Left ventricle myocardium inferior (tissue), 1 donor: Measurements from ENCODE around the gene EFCAB11. TPM values are rescaled to one million over a fixed set of nuclear protein-coding genes. Genes with fewer than 3 reads are reported as not detected.

Experiments used
- DNase-seq: peaks from one replicate; pipeline ENCODE4 v3.0.0-alpha.2; 2020
- H3K27ac ChIP-seq: fragments of 200-600 bp; replicated peaks from 2 replicates; pipeline ENCODE4 v1.8.0; 2021
- H3K27me3 ChIP-seq: fragments of 200-600 bp; 2 replicates; pipeline ENCODE4 v1.8.0; 2021; ENCODE audit warnings: low read depth
- H3K36me3 ChIP-seq: fragments of 200-600 bp; 2 replicates; pipeline ENCODE4 v1.8.0; 2021
- H3K4me1 ChIP-seq: fragments of 200-600 bp; 2 replicates; pipeline ENCODE4 v1.8.0; 2021
- H3K4me3 ChIP-seq: fragments of 200-600 bp; 2 replicates; pipeline ENCODE4 v1.8.0; 2021; ENCODE audit warnings: mild to moderate bottlenecking, moderate library complexity
- H3K9me3 ChIP-seq: fragments of 200-600 bp; replicated peaks from 2 replicates; pipeline ENCODE4 v1.8.0; 2021
- intact Hi-C: fragments of 100-400 bp; cut with micrococcal nuclease; formaldehyde crosslinking; loops from one replicate; pipeline ENCODE4 v1.11.0; 2022
- total RNA-seq: library from RNA; stranded (reverse); fragmentation: NEBNext Ultra II Directional; extraction: Animal tissue kit (Norgen Biotek cat#: 25700); gene quantifications from one replicate; pipeline ENCODE4 v1.2.1, GENCODE V29; 2021
- TF ChIP-seq, protein P1 (sequence below): fragments of 200-600 bp; IDR thresholded peaks from 2 replicates; pipeline ENCODE4 v1.8.0; 2021; ENCODE audit warnings: antibody characterized with exemption, mild to moderate bottlenecking, borderline replicate concordance
- donor health status: DM: no; HTN: yes; CAD: no; lungs with severe emphysema.

The EFCAB11 gene
- total RNA-seq, 1 donor from 2014 or later, result 2.2 TPM

- no peak overlapping the region for H3K4me3 ChIP-seq
- DNase-seq, result peak; percentile 46
- peaks cover 5% of the 10 kb centered on the region for H3K27me3 ChIP-seq
- TF ChIP-seq, protein P1, sequence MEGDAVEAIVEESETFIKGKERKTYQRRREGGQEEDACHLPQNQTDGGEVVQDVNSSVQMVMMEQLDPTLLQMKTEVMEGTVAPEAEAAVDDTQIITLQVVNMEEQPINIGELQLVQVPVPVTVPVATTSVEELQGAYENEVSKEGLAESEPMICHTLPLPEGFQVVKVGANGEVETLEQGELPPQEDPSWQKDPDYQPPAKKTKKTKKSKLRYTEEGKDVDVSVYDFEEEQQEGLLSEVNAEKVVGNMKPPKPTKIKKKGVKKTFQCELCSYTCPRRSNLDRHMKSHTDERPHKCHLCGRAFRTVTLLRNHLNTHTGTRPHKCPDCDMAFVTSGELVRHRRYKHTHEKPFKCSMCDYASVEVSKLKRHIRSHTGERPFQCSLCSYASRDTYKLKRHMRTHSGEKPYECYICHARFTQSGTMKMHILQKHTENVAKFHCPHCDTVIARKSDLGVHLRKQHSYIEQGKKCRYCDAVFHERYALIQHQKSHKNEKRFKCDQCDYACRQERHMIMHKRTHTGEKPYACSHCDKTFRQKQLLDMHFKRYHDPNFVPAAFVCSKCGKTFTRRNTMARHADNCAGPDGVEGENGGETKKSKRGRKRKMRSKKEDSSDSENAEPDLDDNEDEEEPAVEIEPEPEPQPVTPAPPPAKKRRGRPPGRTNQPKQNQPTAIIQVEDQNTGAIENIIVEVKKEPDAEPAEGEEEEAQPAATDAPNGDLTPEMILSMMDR, result no peak
- H3K36me3 ChIP-seq, result no peaks in the 10 kb centered on the region
- peaks cover 29% of the 10 kb centered on the region for H3K4me1 ChIP-seq
- no peak overlapping the region for H3K27ac ChIP-seq
- H3K9me3 ChIP-seq, result no peaks in the 10 kb centered on the region
- intact Hi-C loops, result no loop called here
Observed at GRCh38 chr14:89773644-89774316, 180.8 kb downstream of the EFCAB11 start.

DNA sequence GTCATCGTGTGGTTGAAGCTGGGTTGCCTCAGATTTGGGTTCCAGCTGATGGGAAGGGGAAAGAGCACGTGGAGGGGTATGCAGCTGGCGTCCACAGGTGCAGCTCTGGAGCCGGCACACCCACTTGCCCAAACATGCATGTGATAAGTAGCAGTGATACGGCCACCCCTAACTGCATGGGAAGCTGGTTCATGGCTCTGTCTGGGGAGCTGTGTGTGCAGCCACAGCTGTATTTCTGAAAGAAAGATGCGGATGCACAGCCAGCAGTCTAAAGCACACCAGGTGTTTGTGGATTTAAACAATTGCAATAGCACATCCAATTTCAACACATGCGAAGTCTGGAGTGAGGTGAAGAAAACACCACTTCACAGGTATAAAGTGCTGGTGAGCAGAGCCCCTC, 181.4 kb downstream of the EFCAB11 start:
- H3K27ac ChIP-seq, result no peak overlapping the region
- TF ChIP-seq, protein P1, result no peak
- intact Hi-C loops, result no loop called here
- no peaks in the 10 kb centered on the region for H3K9me3 ChIP-seq
- no peak overlapping the region for H3K4me3 ChIP-seq
- DNase-seq, result no peak
- H3K27me3 ChIP-seq, result peaks cover 5% of the 10 kb centered on the region
- no peaks in the 10 kb centered on the region for H3K36me3 ChIP-seq
- peaks cover 29% of the 10 kb centered on the region for H3K4me1 ChIP-seq

DNA sequence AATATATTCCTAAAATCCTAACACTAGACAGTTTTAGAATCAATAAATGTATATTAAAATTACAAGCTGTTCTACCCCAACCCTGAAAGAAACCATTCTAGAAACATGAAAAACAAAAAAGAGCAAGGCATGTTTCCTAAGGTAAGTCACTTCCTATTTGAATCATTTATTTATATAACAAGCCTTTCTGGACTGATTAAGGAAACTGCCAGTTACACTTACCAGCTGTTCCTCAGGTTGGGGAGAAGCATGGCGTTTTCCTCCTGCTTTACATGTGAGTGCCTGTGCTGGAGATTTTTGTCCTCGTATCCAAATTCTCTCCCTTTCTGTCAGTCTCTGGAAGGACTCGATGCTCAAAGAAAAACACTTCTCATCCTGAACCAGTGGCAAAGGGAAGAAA, 183.3 kb downstream of the EFCAB11 start:
- TF ChIP-seq, protein P1, result no peak
- no peak for DNase-seq
- Histone ChIP-seq H3K4me3 (no peak overlapping the region), H3K9me3 (no peaks in the 10 kb centered on the region), H3K36me3 (no peaks in the 10 kb centered on the region), H3K27ac (no peak overlapping the region), H3K4me1 (peaks cover 29% of the 10 kb centered on the region), H3K27me3 (peaks cover 5% of the 10 kb centered on the region)
- intact Hi-C loops, result no loop called here

DNA sequence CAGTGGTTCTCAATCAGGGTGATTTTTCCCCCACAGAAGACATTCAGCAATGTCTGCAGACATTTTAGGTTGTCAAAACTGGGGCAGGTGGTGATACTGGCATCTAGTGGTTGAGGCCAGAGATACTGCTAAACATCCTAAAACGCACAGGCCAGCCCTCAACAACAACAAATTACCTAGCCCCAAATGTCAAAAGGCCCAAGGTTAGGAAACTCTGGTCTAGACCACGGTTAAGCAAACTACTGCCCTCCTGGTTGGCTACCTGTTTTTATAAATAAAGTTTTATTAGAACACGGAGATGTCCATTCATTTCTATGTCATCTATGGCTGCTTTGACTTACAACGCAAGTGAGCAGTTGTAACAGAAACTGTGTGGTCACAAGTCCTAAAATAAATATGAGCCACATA, 186.7 kb downstream of the EFCAB11 start:
- TF ChIP-seq, protein P1, result peak; percentile 75
- Histone ChIP-seq H3K36me3 (no peaks in the 10 kb centered on the region), H3K9me3 (no peaks in the 10 kb centered on the region), H3K4me3 (no peak overlapping the region), H3K27ac (no peak overlapping the region), H3K27me3 (peaks cover under 1% of the 10 kb centered on the region), H3K4me1 (peaks cover 10% of the 10 kb centered on the region)
- no peak for DNase-seq
- intact Hi-C loops, result loop anchor here (10.0 kb wide), 1 partner anchor 723 kb away; no protein-coding TSS in a partner anchor

GRCh38 chr14:89767131-89767530, 187.4 kb downstream of the EFCAB11 start:
- Histone ChIP-seq H3K27ac (no peak overlapping the region), H3K4me3 (no peak overlapping the region), H3K27me3 (no peaks in the 10 kb centered on the region), H3K4me1 (peaks cover 10% of the 10 kb centered on the region), H3K9me3 (no peaks in the 10 kb centered on the region), H3K36me3 (no peaks in the 10 kb centered on the region)
- DNase-seq, result no peak
- TF ChIP-seq, protein P1, result no peak
- intact Hi-C loops, result loop anchor here (10.0 kb wide), 1 partner anchor 722 kb away; no protein-coding TSS in a partner anchor
